GM23338 (cell line): Measurements from ENCODE around the gene MID1. TPM values are rescaled to one million over a fixed set of nuclear protein-coding genes. Genes with fewer than 3 reads are reported as not detected.

Experiments
- ATAC-seq: fragments of 200-7000 bp; cut with Tn5 transposase; 3 replicates; pipeline ENCODE4 v1.9.1; 2020
- DNase-seq: peaks from one replicate; pipeline ENCODE4 v3.0.0-alpha.2; 2015; ENCODE audit warnings: low spot score
- H2AFZ ChIP-seq: fragments of 200-600 bp; sonication (generic); 2 replicates; pipeline ENCODE4 v1.8.0; 2016; ENCODE audit warnings: antibody characterized with exemption, mild to moderate bottlenecking, moderate library complexity
- H3F3A ChIP-seq: fragments of 200-600 bp; sonication (generic); replicated peaks from 2 replicates; pipeline ENCODE4 v1.8.0; 2017; ENCODE audit warnings: antibody characterized with exemption, mixed run types, low read depth
- H3K27ac ChIP-seq: fragments of 200-600 bp; sonication (generic); 2 replicates; pipeline ENCODE4 v1.6.1; 2016; ENCODE audit warnings: low read depth
- H3K27me3 ChIP-seq: fragments of 200-600 bp; sonication (generic); 2 replicates; pipeline ENCODE4 v1.8.0; 2016; ENCODE audit warnings: mild to moderate bottlenecking, mixed run types, moderate library complexity; ENCODE audit not compliant: insufficient read depth
- H3K36me3 ChIP-seq: fragments of 200-600 bp; sonication (generic); 2 replicates; pipeline ENCODE4 v1.8.0; 2016; ENCODE audit warnings: mild to moderate bottlenecking; ENCODE audit not compliant: insufficient read depth
- H3K4me1 ChIP-seq: fragments of 200-600 bp; sonication (generic); 2 replicates; pipeline ENCODE4 v1.8.0; 2016; ENCODE audit warnings: mild to moderate bottlenecking, moderate library complexity; ENCODE audit not compliant: insufficient read depth
- H3K4me2 ChIP-seq: fragments of 200-600 bp; sonication (generic); 2 replicates; pipeline ENCODE4 v1.7.1; 2017; ENCODE audit warnings: mixed run types
- H3K4me3 ChIP-seq: fragments of 200-600 bp; sonication (generic); 2 replicates; pipeline ENCODE4 v1.6.1; 2016; ENCODE audit warnings: mixed run types
- H3K79me2 ChIP-seq: fragments of 200-600 bp; sonication (generic); replicated peaks from 2 replicates; pipeline ENCODE4 v1.8.0; 2017; ENCODE audit warnings: mild to moderate bottlenecking; ENCODE audit not compliant: insufficient read depth
- H3K9me2 ChIP-seq: fragments of 200-600 bp; sonication (generic); 2 replicates; pipeline ENCODE4 v1.8.0; 2017; ENCODE audit not compliant: insufficient read depth
- H4K20me1 ChIP-seq: fragments of 200-600 bp; sonication (generic); replicated peaks from 2 replicates; pipeline ENCODE4 v1.8.0; 2017; ENCODE audit warnings: mild to moderate bottlenecking; ENCODE audit not compliant: insufficient read depth
- H3K27ac Mint-ChIP-seq: 2 replicates; pipeline ENCODE4 v1.8.0; 2020; ENCODE audit warnings: inconsistent platforms, mild to moderate bottlenecking, moderate library complexity, mixed read lengths
- H3K27me3 Mint-ChIP-seq: 3 replicates; pipeline ENCODE4 v1.8.0; 2022; ENCODE audit warnings: low read depth, mild to moderate bottlenecking, moderate library complexity, mixed read lengths, inconsistent platforms; ENCODE audit not compliant: insufficient read depth, poor library complexity
- H3K36me3 Mint-ChIP-seq: 3 replicates; pipeline ENCODE4 v1.8.0; 2021; ENCODE audit warnings: low read depth, mild to moderate bottlenecking, inconsistent platforms, moderate library complexity, mixed read lengths
- H3K4me1 Mint-ChIP-seq: 3 replicates; pipeline ENCODE4 v1.8.0; 2020; ENCODE audit warnings: mild to moderate bottlenecking, inconsistent platforms, mixed read lengths
- H3K4me3 Mint-ChIP-seq: 3 replicates; pipeline ENCODE4 v1.8.0; 2021; ENCODE audit warnings: moderate library complexity, mild to moderate bottlenecking, inconsistent platforms, mixed read lengths
- H3K9me3 Mint-ChIP-seq: 3 replicates; pipeline ENCODE4 v1.8.0; 2020; ENCODE audit warnings: moderate library complexity, mild to moderate bottlenecking, inconsistent platforms, mixed read lengths
- EZH2 ChIP-seq: fragments of 200-600 bp; sonication (generic); IDR thresholded peaks from one replicate; pipeline ENCODE4 v1.8.0; 2017; ENCODE audit warnings: antibody characterized with exemption, mild to moderate bottlenecking, low read depth; ENCODE audit not compliant: unreplicated experiment
- EZH2phosphoT487 ChIP-seq: fragments of 200-600 bp; sonication (generic); IDR thresholded peaks from one replicate; pipeline ENCODE4 v1.8.1; 2018; ENCODE audit warnings: antibody characterized with exemption; ENCODE audit not compliant: unreplicated experiment
- JUNB ChIP-seq: IDR thresholded peaks from one replicate; pipeline ENCODE4 v1.6.1; 2016; ENCODE audit warnings: antibody characterized with exemption; ENCODE audit not compliant: unreplicated experiment
- NANOG ChIP-seq: IDR thresholded peaks from 2 replicates; pipeline ENCODE4 v1.6.1; 2016; ENCODE audit warnings: antibody characterized with exemption, borderline replicate concordance
- POLR2AphosphoS5 ChIP-seq: IDR thresholded peaks from 2 replicates; pipeline ENCODE4 v1.6.1; 2016; ENCODE audit warnings: antibody characterized with exemption, low read depth
- STAT1 ChIP-seq: IDR thresholded peaks from one replicate; pipeline ENCODE4 v1.6.1; 2016; ENCODE audit warnings: antibody characterized with exemption; ENCODE audit not compliant: unreplicated experiment
- ZNF331 ChIP-seq: fragments of 250-450 bp; sonication (Bioruptor Pico); IDR thresholded peaks from 2 replicates; pipeline ENCODE4 v1.5.0; 2020; ENCODE audit warnings: low read depth, mild to moderate bottlenecking, moderate library complexity
- polyA plus RNA-seq: library from polyadenylated mRNA; unstranded; fragments of >200 nt; fragmentation: Nextera tagmentation; extraction: Ambion mirVana; gene quantifications from 2 replicates; pipeline ENCODE4 v1.2.1, GENCODE V29; 2016
- total RNA-seq: library from RNA; depleted of rRNA; stranded (reverse); fragments of >200 nt; shearing (Covaris generic); gene quantifications from 2 replicates; pipeline ENCODE4 v1.2.3, GENCODE V29; 2014
- TF ChIP-seq, protein P1 (sequence below): fragments of 250-450 bp; sonication (Bioruptor Pico); IDR thresholded peaks from 2 replicates; pipeline ENCODE4 v1.5.0; 2020; ENCODE audit warnings: mild to moderate bottlenecking, moderate library complexity
- TF ChIP-seq, protein P2 (sequence below), 2 experiments: fragments of 200-600 bp in 1 of 2; sonication (generic) in 1 of 2; conservative IDR thresholded peaks; 2 replicates each; pipeline versions ENCODE4 v1.5.1 to v1.6.1; 2016 to 2017; ENCODE audit warnings: antibody characterized with exemption in 2 of 2, low read depth in 2 of 2, mild to moderate bottlenecking in 2 of 2, moderate library complexity in 1 of 2
- TF ChIP-seq, protein P3 (sequence below): IDR thresholded peaks from 2 replicates; pipeline ENCODE4 v1.6.1; 2016; ENCODE audit warnings: antibody characterized with exemption

MID1 gene
- total and polyA plus RNA-seq, 2 experiments from 2014 or later = 27.2 to 39.3 TPM

DNA sequence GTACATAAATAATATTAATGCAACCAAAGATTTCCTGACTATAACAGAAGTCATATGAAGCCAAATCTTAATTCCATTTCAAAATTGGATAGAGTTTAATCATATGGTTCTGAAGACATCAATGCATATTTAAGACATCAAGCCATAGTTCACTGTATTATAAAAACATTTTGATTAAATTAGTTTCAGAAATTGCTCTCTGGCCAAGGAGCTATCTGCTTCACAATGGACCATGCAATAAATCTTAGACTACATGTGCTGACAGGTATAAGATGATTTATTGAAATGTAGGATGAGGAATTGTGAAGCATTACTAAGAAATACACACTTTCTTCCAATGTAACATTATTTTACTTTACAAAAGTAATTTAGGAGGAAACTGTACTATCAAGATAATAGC is 81.6 kb downstream of the MID1 start (continued):
- TF ChIP-seq, protein P1, sequence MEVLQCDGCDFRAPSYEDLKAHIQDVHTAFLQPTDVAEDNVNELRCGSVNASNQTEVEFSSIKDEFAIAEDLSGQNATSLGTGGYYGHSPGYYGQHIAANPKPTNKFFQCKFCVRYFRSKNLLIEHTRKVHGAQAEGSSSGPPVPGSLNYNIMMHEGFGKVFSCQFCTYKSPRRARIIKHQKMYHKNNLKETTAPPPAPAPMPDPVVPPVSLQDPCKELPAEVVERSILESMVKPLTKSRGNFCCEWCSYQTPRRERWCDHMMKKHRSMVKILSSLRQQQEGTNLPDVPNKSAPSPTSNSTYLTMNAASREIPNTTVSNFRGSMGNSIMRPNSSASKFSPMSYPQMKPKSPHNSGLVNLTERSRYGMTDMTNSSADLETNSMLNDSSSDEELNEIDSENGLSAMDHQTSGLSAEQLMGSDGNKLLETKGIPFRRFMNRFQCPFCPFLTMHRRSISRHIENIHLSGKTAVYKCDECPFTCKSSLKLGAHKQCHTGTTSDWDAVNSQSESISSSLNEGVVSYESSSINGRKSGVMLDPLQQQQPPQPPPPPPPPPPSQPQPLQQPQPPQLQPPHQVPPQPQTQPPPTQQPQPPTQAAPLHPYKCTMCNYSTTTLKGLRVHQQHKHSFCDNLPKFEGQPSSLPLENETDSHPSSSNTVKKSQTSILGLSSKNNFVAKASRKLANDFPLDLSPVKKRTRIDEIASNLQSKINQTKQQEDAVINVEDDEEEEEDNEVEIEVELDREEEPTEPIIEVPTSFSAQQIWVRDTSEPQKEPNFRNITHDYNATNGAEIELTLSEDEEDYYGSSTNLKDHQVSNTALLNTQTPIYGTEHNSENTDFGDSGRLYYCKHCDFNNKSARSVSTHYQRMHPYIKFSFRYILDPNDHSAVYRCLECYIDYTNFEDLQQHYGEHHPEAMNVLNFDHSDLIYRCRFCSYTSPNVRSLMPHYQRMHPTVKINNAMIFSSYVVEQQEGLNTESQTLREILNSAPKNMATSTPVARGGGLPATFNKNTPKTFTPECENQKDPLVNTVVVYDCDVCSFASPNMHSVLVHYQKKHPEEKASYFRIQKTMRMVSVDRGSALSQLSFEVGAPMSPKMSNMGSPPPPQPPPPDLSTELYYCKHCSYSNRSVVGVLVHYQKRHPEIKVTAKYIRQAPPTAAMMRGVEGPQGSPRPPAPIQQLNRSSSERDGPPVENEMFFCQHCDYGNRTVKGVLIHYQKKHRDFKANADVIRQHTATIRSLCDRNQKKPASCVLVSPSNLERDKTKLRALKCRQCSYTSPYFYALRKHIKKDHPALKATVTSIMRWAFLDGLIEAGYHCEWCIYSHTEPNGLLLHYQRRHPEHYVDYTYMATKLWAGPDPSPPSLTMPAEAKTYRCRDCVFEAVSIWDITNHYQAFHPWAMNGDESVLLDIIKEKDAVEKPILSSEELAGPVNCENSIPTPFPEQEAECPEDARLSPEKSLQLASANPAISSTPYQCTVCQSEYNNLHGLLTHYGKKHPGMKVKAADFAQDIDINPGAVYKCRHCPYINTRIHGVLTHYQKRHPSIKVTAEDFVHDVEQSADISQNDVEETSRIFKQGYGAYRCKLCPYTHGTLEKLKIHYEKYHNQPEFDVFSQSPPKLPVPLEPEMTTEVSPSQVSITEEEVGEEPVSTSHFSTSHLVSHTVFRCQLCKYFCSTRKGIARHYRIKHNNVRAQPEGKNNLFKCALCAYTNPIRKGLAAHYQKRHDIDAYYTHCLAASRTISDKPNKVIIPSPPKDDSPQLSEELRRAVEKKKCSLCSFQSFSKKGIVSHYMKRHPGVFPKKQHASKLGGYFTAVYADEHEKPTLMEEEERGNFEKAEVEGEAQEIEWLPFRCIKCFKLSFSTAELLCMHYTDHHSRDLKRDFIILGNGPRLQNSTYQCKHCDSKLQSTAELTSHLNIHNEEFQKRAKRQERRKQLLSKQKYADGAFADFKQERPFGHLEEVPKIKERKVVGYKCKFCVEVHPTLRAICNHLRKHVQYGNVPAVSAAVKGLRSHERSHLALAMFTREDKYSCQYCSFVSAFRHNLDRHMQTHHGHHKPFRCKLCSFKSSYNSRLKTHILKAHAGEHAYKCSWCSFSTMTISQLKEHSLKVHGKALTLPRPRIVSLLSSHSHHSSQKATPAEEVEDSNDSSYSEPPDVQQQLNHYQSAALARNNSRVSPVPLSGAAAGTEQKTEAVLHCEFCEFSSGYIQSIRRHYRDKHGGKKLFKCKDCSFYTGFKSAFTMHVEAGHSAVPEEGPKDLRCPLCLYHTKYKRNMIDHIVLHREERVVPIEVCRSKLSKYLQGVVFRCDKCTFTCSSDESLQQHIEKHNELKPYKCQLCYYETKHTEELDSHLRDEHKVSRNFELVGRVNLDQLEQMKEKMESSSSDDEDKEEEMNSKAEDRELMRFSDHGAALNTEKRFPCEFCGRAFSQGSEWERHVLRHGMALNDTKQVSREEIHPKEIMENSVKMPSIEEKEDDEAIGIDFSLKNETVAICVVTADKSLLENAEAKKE (CRISPR knock-in tag) = no peak
- TF ChIP-seq JUNB = no peak
- no peak for TF ChIP-seq EZH2phosphoT487
- no peak for TF ChIP-seq POLR2AphosphoS5
- no peak for TF ChIP-seq NANOG
- TF ChIP-seq EZH2 = no peak
- TF ChIP-seq, protein P2, sequence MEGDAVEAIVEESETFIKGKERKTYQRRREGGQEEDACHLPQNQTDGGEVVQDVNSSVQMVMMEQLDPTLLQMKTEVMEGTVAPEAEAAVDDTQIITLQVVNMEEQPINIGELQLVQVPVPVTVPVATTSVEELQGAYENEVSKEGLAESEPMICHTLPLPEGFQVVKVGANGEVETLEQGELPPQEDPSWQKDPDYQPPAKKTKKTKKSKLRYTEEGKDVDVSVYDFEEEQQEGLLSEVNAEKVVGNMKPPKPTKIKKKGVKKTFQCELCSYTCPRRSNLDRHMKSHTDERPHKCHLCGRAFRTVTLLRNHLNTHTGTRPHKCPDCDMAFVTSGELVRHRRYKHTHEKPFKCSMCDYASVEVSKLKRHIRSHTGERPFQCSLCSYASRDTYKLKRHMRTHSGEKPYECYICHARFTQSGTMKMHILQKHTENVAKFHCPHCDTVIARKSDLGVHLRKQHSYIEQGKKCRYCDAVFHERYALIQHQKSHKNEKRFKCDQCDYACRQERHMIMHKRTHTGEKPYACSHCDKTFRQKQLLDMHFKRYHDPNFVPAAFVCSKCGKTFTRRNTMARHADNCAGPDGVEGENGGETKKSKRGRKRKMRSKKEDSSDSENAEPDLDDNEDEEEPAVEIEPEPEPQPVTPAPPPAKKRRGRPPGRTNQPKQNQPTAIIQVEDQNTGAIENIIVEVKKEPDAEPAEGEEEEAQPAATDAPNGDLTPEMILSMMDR (conservative IDR thresholded peaks at IDR 0.05; ENCODE audit: low read depth in 2 of 2) = no peak

DNA sequence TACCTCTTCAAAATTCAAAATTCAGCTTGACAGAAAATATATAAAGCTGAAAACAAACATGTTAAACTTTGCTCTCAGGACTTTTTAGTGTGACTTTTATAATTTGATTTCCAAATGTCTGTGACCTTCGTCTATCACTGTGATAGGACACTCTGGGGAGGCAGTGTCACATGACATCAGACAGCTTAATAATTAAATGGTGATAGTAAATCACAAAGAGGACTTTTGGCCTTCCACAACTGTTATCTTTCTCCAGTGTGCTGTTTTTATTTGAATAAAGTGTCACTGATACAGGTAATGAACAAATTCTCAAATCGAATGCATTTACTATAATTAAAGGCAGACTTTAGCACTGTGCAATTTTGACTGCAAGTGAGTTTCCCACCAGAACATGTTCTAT is 83.1 kb downstream of the MID1 start:
- no peaks in the 10 kb centered on the region for H3K27me3 Mint-ChIP-seq
- ATAC-seq = no peak
- TF ChIP-seq NANOG = no peak
- TF ChIP-seq, protein P2 (conservative IDR thresholded peaks at IDR 0.05; ENCODE audit: low read depth in 2 of 2) = no peak
- TF ChIP-seq EZH2 = no peak
- TF ChIP-seq POLR2AphosphoS5 = no peak
- TF ChIP-seq ZNF331 (CRISPR knock-in tag) = no peak
- no peak for TF ChIP-seq JUNB
- TF ChIP-seq, protein P3, sequence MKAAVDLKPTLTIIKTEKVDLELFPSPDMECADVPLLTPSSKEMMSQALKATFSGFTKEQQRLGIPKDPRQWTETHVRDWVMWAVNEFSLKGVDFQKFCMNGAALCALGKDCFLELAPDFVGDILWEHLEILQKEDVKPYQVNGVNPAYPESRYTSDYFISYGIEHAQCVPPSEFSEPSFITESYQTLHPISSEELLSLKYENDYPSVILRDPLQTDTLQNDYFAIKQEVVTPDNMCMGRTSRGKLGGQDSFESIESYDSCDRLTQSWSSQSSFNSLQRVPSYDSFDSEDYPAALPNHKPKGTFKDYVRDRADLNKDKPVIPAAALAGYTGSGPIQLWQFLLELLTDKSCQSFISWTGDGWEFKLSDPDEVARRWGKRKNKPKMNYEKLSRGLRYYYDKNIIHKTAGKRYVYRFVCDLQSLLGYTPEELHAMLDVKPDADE = no peak
- TF ChIP-seq STAT1 = no peak

More for the DNA sequence above, 83.1 kb downstream of the MID1 start:
- no peak overlapping the region for H2AFZ ChIP-seq
- H3K4me2 ChIP-seq = no peak overlapping the region
- no peaks in the 10 kb centered on the region for H3K36me3 ChIP-seq
- H3K9me2 ChIP-seq = no peaks in the 10 kb centered on the region
- Mint-ChIP-seq H3K4me1 (peaks cover 27% of the 10 kb centered on the region), H3K9me3 (no peaks in the 10 kb centered on the region), H3K4me3 (no peak overlapping the region), H3K27ac (no peak overlapping the region), H3K36me3 (no peaks in the 10 kb centered on the region)
- no peaks in the 10 kb centered on the region for H3F3A ChIP-seq
- no peaks in the 10 kb centered on the region for H3K27me3 ChIP-seq
- H3K4me1 ChIP-seq = peaks cover 38% of the 10 kb centered on the region
- peaks cover 58% of the 10 kb centered on the region for H3K79me2 ChIP-seq
- no peak overlapping the region for H3K27ac ChIP-seq
- no peak overlapping the region for H3K4me3 ChIP-seq
- no peak for DNase-seq
- no peaks in the 10 kb centered on the region for H4K20me1 ChIP-seq
